GM18519 (cell line): ENCODE results near the gene UQCC3.

Source experiments
- ATAC-seq: cut with Tn5 transposase; IDR thresholded peaks from one replicate; pipeline ENCODE4 v1.9.1; 2021; ENCODE audit warnings: mild to moderate bottlenecking, moderate library complexity; ENCODE audit not compliant: unreplicated experiment, low FRiP score

UQCC3 gene

DNA sequence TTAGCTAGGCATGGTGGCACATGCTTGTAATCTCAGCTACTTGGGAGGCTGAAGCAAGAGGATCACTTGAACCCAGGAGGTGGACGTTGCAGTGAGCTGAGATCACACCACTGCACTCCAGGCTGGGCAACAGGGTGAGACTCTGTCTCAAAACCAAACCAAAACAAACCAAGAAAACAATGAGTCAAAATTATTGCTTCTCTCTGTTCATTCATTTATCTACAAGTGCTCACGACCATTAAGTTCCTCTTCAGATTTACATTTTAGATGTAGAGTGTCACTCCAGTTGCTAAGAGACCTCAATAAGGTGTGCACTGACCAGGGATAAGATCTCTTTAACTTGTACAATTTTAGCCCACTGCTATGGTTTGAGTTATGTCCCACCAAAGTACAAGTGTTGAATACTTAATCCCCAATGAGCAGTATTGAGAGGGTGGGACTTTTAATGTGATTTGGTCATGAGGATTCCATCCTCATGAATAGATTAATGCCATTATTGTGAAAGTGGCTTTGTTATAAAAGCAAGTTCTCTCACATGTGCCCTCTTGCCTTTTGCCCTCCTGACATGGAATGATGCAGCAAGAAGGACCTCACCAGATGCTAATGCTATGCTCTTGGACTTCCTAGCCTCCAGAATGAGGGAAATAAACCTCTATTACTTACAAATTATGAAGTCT, 48.0 kb downstream of the UQCC3 start:
- ATAC-seq: no peak

DNA sequence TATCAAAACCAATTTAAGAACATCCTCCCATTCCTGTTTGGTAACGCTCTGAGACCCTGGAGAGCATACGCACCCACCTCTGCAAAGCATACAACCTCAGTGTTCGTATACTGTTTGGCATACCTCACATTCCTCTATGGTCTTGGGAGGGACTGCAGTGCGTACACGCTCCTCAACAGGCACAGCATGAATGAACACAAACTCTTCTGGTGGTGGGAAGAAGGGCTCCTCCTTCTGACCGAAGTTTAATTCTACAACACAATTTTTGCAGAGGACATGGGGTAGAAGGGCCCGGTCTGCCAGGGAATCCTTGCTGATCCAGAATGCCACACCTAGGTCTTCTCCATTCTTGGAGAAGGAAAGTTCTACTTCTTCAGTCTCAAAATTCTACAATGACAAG, 50.5 kb downstream of the UQCC3 start:
- ATAC-seq: no peak
